ENCODE data around the gene CELF5.
"Not testable (repeated sequence)": the region's sequence is repeated elsewhere in the genome, so short reads cannot be mapped to it uniquely, and the experiment has no call there.

CELF5 gene

DNA sequence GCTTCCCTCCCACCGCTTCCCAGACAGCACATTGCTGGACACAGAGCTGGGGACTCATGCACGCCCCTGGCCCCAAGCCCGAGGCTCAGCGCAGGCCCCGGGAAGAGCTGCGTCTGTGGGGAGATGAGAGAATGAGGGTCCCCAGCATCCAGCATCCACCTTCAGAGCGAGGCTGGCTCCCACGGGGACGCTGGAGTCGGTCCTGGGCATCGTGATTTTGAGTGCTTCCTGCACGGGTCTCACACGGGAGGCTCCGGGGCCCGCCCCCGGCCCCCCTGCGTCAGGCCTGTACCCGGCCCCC is 34.0 kb upstream of the CELF5 start:
- DNase-seq (ENCODE audit: low read depth in 2 of 2) = no peak

- no peak for DNase-seq (ENCODE audit: low read depth in 2 of 2)
These were observed 33.3 kb upstream of the CELF5 start for GRCh38 chr19:3190921-3191805.

GRCh38 chr19:3191806-3192104 is 32.7 kb upstream of the CELF5 start:
- not testable (repeated sequence) for DNase-seq (ENCODE audit: low read depth in 2 of 2)

GRCh38 chr19:3192228-3192635 is 32.2 kb upstream of the CELF5 start:
- no peak for DNase-seq (ENCODE audit: low read depth in 2 of 2)

DNA sequence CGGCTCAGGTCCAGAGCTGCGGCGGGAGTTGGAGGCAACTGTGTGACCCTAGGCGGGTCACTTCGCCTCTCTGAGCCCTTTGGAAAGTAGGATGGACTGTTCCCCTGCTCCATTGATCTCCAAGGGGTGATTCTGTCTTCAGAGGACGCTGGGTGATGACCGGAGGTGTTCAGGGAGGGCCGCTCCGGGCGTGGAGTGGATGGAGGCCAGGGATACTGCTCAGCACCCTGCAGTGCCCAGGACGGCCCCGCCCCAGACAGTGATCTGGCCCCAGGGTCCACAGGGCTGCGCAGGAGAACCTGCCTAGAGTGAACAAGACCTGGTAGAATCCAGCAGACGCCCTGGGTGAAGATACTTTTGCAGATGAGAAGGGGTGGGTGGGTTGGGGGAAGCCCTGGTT is 31.8 kb upstream of the CELF5 start:
- no peak for DNase-seq (ENCODE audit: low read depth in 2 of 2)

DNA sequence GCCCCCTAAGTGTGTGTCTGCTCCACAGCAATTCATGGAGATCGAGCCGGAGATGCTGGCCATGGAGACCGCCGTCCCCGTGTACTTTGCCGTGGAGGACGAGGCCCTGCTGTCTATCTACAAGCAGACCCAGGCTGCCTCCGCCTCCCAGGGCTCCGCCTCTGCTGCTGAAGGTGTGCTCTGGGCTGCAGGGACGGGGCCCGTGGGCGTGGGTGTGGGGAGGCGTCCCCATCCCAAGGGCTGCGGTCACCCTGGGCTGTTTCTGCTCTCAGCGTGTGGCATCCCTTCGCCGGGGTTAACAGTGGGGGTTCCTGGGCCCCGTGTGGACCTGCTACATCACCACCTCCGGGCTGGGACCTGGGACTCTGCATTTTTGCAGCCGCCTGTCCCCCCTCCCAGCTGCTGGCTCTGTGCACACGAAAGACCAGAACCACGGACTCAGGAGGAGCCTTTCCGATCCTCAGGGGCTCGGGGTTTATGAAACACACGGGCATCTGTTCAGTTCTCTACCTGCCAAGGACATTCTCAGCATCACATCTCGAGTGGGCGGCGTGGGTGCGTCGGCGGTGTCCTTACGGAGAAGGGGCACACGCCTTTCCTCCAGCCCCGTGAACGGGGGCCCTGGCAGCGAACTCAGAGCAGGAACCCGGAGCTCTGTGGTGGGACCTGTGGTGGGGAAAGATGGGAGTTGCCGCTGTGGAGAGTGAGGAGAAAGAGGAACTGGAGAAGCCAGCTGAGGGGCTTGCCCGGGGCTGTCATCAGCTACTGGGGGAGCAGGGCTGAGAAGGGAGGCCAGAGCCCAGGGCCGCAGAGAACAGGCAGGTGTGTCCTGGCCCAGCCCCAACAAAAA is 31.0 kb upstream of the CELF5 start:
- DNase-seq (ENCODE audit: low read depth in 2 of 2) = no peak

- no peak for DNase-seq (ENCODE audit: low read depth in 2 of 2)
These were observed 30.1 kb upstream of the CELF5 start for GRCh38 chr19:3194106-3195087.

GRCh38 chr19:3196064-3196932 is 28.2 kb upstream of the CELF5 start:
- DNase-seq (ENCODE audit: low read depth in 2 of 2) = no peak

DNA sequence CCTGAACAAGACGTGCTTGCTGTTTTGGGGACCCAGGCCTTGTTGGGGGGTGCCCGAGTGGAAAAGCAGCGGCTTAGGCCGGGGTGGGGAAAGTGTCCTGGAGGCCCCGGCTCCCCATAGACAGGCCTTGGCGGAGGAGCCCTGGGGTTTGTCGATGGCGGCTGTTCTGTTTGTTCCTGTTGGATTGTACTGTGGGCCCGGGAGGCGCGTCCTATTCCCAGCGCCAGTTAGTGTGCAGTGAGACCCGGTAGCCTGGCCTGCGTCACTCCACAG is 27.6 kb upstream of the CELF5 start:
- DNase-seq (ENCODE audit: low read depth in 2 of 2) = no peak

DNA sequence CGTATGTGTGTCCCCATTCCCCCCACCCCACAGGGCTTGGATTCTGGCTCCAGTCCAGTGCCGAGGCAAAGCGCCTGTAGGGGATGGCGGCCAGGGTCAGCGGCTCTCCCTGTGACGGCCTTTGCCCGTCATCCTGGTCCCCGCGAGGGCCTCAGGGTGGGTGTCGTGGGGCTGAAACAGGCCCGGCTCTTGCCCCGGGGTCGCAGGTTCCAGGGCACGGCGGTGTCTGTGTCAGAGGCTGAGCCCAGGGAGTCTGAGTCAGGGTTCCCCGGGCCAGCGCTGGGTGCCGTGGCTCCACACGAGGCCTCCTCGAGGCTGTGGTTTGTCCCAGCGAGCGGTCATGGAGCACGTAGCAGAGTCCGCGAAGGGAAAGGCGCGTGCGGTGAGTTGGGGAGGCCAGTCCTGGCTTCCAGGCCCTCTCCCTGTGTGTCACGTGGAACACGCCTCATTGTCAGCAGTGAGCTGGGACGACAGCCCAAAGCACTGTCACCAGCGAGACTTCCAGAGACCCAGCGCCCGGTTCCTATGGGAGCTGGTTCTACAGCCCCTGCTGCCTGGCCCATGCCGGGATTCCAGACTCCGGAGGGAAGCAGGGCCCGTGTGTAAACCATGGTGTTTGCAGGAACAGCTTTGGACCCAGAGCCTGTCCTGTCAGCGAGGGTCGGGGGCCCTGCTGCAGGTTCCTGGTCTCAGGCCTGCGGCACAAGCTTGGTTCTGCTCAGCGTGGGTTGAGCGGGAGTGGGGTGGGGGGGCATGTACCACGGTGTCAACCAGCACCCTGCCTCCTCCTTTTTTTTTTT is 25.4 kb upstream of the CELF5 start:
- no peak for DNase-seq (ENCODE audit: low read depth in 2 of 2)

DNA sequence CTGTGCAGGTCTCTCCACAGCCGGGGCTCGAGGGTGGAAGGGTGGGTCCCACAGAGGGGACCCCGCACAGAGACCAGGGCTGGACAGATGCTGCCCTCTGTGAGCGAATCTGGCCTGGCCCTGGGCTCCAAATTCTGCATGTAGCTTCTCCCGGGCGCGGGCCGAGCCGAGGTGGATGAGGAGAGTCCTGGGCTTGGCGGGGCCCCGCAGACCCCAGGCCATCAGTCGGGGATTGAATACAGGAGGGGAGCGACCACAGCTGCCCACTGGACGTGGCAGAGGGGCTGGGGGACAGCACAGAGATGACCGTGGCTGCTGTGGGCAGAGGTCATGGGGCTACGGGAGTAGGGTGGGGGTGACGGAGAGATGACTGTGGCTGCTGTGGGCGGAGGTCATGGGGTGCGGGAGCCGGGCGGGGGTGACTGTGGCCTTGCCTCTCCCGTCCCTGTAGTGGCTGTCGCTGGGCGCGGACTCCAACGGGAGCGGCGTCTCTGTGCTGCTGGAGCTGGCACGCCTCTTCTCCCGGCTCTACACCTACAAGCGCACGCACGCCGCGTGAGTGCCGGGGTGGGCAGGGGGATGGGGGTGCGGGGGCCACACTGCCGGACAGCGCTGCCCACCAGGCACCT is 23.3 kb upstream of the CELF5 start:
- DNase-seq (ENCODE audit: low read depth in 2 of 2) = no peak

- DNase-seq (ENCODE audit: low read depth in 2 of 2) = no peak
These were observed 22.6 kb upstream of the CELF5 start for GRCh38 chr19:3201911-3202310.

- DNase-seq (ENCODE audit: low read depth in 2 of 2) = no peak
These were observed 22.1 kb upstream of the CELF5 start for GRCh38 chr19:3202346-3202745.

GRCh38 chr19:3202895-3203294 is 21.6 kb upstream of the CELF5 start:
- DNase-seq (ENCODE audit: low read depth in 2 of 2) = not testable (repeated sequence)

- no peak for DNase-seq (ENCODE audit: low read depth in 2 of 2)
These were observed 20.4 kb upstream of the CELF5 start for GRCh38 chr19:3203805-3204645.

DNA sequence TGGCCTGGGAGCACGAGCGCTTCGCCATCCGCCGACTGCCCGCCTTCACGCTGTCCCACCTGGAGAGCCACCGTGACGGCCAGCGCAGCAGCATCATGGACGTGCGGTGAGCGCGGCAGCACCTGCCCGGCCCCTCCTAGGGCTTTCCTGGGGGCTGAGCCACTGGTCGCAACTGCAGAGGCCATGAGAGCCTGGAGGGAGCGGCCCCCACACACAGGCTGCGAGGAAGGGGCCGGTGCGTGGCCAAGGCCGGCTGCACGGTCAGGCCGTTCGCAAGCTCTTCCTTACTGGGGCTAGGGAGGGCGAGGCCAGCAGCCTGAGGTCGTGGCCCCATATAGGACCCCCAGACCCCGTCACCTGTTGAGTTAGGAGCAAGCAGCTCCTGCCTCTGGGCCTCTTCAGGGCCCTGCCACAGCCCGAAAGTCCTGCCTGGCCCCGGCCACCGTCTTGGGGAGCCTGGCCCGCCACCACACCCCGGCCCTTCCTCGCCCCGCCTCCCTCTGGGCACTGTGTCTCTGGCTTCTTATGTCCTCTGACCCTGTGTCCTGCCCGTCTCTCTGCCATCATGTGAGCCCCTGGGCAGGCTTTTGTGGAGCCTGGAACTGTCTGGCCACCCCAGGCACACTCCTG is 19.7 kb upstream of the CELF5 start:
- DNase-seq (ENCODE audit: low read depth in 2 of 2) = no peak

- DNase-seq (ENCODE audit: low read depth in 2 of 2) = no peak
These were observed 18.1 kb upstream of the CELF5 start for GRCh38 chr19:3206216-3206953.
